Measurements from ENCODE around the gene CCT6B. TPM values are rescaled to one million over a fixed set of nuclear protein-coding genes. Genes with fewer than 3 reads are reported as not detected.

Gene CCT6B
- total RNA-seq, 1 experiment from 2014 or later = 1.4 TPM

GRCh38 chr17:34902831-34903547 is 58.3 kb downstream of the CCT6B start:
- DNase-seq (ENCODE audit: low read depth, low spot score) = no peak
- in situ Hi-C loops (cut with HindIII; ENCODE audit: low pct_unique_long_range_greater_than_20kb, low sequenced_read_pairs) = no loop called here

- in situ Hi-C loops (cut with HindIII; ENCODE audit: low pct_unique_long_range_greater_than_20kb, low sequenced_read_pairs) = no loop called here
- no peak for DNase-seq (ENCODE audit: low read depth, low spot score)
Observed at GRCh38 chr17:34899643-34900291, 61.5 kb downstream of the CCT6B start.

GRCh38 chr17:34895383-34895782 is 65.9 kb downstream of the CCT6B start:
- DNase-seq (ENCODE audit: low read depth, low spot score) = no peak
- in situ Hi-C loops (cut with HindIII; ENCODE audit: low pct_unique_long_range_greater_than_20kb, low sequenced_read_pairs) = no loop called here

- DNase-seq (ENCODE audit: low read depth, low spot score) = no peak
- in situ Hi-C loops (cut with HindIII; ENCODE audit: low pct_unique_long_range_greater_than_20kb, low sequenced_read_pairs) = no loop called here
Observed at GRCh38 chr17:34894964-34895363, 66.3 kb downstream of the CCT6B start.

- DNase-seq (ENCODE audit: low read depth, low spot score) = peak; percentile 50
- in situ Hi-C loops (cut with HindIII; ENCODE audit: low pct_unique_long_range_greater_than_20kb, low sequenced_read_pairs) = no loop called here
Observed at GRCh38 chr17:34892461-34893249, 68.6 kb downstream of the CCT6B start.

- in situ Hi-C loops (cut with HindIII; ENCODE audit: low pct_unique_long_range_greater_than_20kb, low sequenced_read_pairs) = no loop called here
- DNase-seq (ENCODE audit: low read depth, low spot score) = no peak
Observed at GRCh38 chr17:34886831-34887230, 74.4 kb downstream of the CCT6B start.

- in situ Hi-C loops (cut with HindIII; ENCODE audit: low pct_unique_long_range_greater_than_20kb, low sequenced_read_pairs) = no loop called here
- no peak for DNase-seq (ENCODE audit: low read depth, low spot score)
Observed at GRCh38 chr17:34885076-34885475, 76.2 kb downstream of the CCT6B start.

GRCh38 chr17:34884597-34884996 is 76.7 kb downstream of the CCT6B start:
- DNase-seq (ENCODE audit: low read depth, low spot score) = no peak

GRCh38 chr17:34883106-34884000 is 77.9 kb downstream of the CCT6B start:
- in situ Hi-C loops (cut with HindIII; ENCODE audit: low pct_unique_long_range_greater_than_20kb, low sequenced_read_pairs) = no loop called here
- DNase-seq (ENCODE audit: low read depth, low spot score) = no peak

More at GRCh38 chr17:34884597-34884996, 76.7 kb downstream of the CCT6B start:
- in situ Hi-C loops (cut with HindIII; ENCODE audit: low pct_unique_long_range_greater_than_20kb, low sequenced_read_pairs) = no loop called here

GRCh38 chr17:34879146-34879545 is 82.1 kb downstream of the CCT6B start:
- in situ Hi-C loops (cut with HindIII; ENCODE audit: low pct_unique_long_range_greater_than_20kb, low sequenced_read_pairs) = no loop called here
- no peak for DNase-seq (ENCODE audit: low read depth, low spot score)

Other genes starting within 250 kb of the CCT6B start
- gene ZNF830, start 80 bp upstream of the CCT6B start, total RNA-seq (2014; rRNA removed; shearing (Covaris generic)) = 11.4 and 13.2 TPM in 2 replicates
- gene LIG3, start 19.1 kb upstream of the CCT6B start, total RNA-seq (2014; rRNA removed; shearing (Covaris generic)) = 38.0 and 46.5 TPM in 2 replicates
- gene RFFL, start 102.2 kb upstream of the CCT6B start, total RNA-seq (2014; rRNA removed; shearing (Covaris generic)) = 9.7 and 11.2 TPM in 2 replicates
- 5.5 and 8.2 TPM in 2 replicates for gene RAD51D, start 158.4 kb upstream of the CCT6B start, total RNA-seq (2014; rRNA removed; shearing (Covaris generic))
- gene FNDC8, start 160.2 kb upstream of the CCT6B start, total RNA-seq (2014; rRNA removed; shearing (Covaris generic)) = not detected in 2 replicates
- 27.4 and 33.7 TPM in 2 replicates for gene NLE1, start 180.8 kb upstream of the CCT6B start, total RNA-seq (2014; rRNA removed; shearing (Covaris generic))
- not detected in 2 replicates for gene UNC45B, start 186.4 kb upstream of the CCT6B start, total RNA-seq (2014; rRNA removed; shearing (Covaris generic))
- gene SLC35G3, start 232.9 kb upstream of the CCT6B start, total RNA-seq (2014; rRNA removed; shearing (Covaris generic)) = not detected in 2 replicates

Data from SK-MEL-5 (cell line).